Measurements from ENCODE around the gene IFITM5.
"Not testable (repeated sequence)": the region's sequence is repeated elsewhere in the genome, so short reads cannot be mapped to it uniquely, and the experiment has no call there.

IFITM5 gene

GRCh38 chr11:328516-329100 is 29.3 kb upstream of the IFITM5 start:
- not testable (repeated sequence) for FAIRE-seq

GRCh38 chr11:328012-328411 is 28.7 kb upstream of the IFITM5 start:
- FAIRE-seq (peak; percentile 69), DNase-seq (ENCODE audit: insufficient read length, low spot score) (no peak)

More at GRCh38 chr11:328516-329100, 29.3 kb upstream of the IFITM5 start:
- not testable (repeated sequence) for DNase-seq (ENCODE audit: insufficient read length, low spot score)

GRCh38 chr11:327581-327923 is 28.2 kb upstream of the IFITM5 start:
- FAIRE-seq (no peak), DNase-seq (ENCODE audit: insufficient read length, low spot score) (no peak)

GRCh38 chr11:326842-327580 is 27.7 kb upstream of the IFITM5 start:
- FAIRE-seq (peak; percentile 99), DNase-seq (ENCODE audit: insufficient read length, low spot score) (peak; percentile 64)

GRCh38 chr11:326592-326841 is 27.2 kb upstream of the IFITM5 start:
- no peak for FAIRE-seq
- no peak for DNase-seq (ENCODE audit: insufficient read length, low spot score)

- FAIRE-seq: peak; percentile 28
- DNase-seq (ENCODE audit: insufficient read length, low spot score): no peak
These were observed 26.7 kb upstream of the IFITM5 start for GRCh38 chr11:325796-326591.

- peak; percentile 21 for FAIRE-seq
- DNase-seq (ENCODE audit: insufficient read length, low spot score): not testable (repeated sequence)
These were observed 25.5 kb upstream of the IFITM5 start for GRCh38 chr11:324593-325517.

GRCh38 chr11:324156-324555 is 24.8 kb upstream of the IFITM5 start:
- no peak for FAIRE-seq
- no peak for DNase-seq (ENCODE audit: insufficient read length, low spot score)

- FAIRE-seq: peak; percentile 31
These were observed 20.6 kb upstream of the IFITM5 start for GRCh38 chr11:319888-320273.

GRCh38 chr11:319121-319887 is 20.0 kb upstream of the IFITM5 start:
- FAIRE-seq: peak; percentile 57
- not testable (repeated sequence) for DNase-seq (ENCODE audit: insufficient read length, low spot score)

More at GRCh38 chr11:319888-320273, 20.6 kb upstream of the IFITM5 start:
- not testable (repeated sequence) for DNase-seq (ENCODE audit: insufficient read length, low spot score)

- not testable (repeated sequence) for DNase-seq (ENCODE audit: insufficient read length, low spot score)
- FAIRE-seq: peak; percentile 35
These were observed 19.2 kb upstream of the IFITM5 start for GRCh38 chr11:318405-319120.

- FAIRE-seq: peak; percentile 89
- not testable (repeated sequence) for DNase-seq (ENCODE audit: insufficient read length, low spot score)
These were observed 18.5 kb upstream of the IFITM5 start for GRCh38 chr11:317668-318404.

GRCh38 chr11:316891-317301 is 17.6 kb upstream of the IFITM5 start:
- FAIRE-seq: no peak
- no peak for DNase-seq (ENCODE audit: insufficient read length, low spot score)

- no peak for FAIRE-seq
- no peak for DNase-seq (ENCODE audit: insufficient read length, low spot score)
These were observed 16.8 kb upstream of the IFITM5 start for GRCh38 chr11:316031-316701.

GRCh38 chr11:315516-315994 is 16.2 kb upstream of the IFITM5 start:
- no peak for FAIRE-seq
- no peak for DNase-seq (ENCODE audit: insufficient read length, low spot score)

GRCh38 chr11:315051-315481 is 15.7 kb upstream of the IFITM5 start:
- FAIRE-seq (no peak), DNase-seq (ENCODE audit: insufficient read length, low spot score) (no peak)

- DNase-seq (ENCODE audit: insufficient read length, low spot score); FAIRE-seq: not testable (repeated sequence)
These were observed 15.2 kb upstream of the IFITM5 start for GRCh38 chr11:314554-314875.
